Mucosa of rectum (tissue), 2 donors: Measurements from ENCODE around the gene ATN1.

Experiments
- H3K27ac ChIP-seq, 2 donors: one replicate each; pipeline ENCODE4 v1.7.0; 2013; ENCODE audit warnings: inconsistent platforms in 2 of 2, low read depth in 2 of 2, low read length in 2 of 2
- H3K27me3 ChIP-seq, 2 donors: one replicate each; pipeline ENCODE4 v1.7.0; 2013; ENCODE audit warnings: low read length in 2 of 2; ENCODE audit not compliant: control insufficient read depth in 2 of 2, insufficient read depth in 2 of 2
- H3K36me3 ChIP-seq, 2 donors: one replicate each; pipeline ENCODE4 v1.7.0; 2013; ENCODE audit warnings: low read length in 2 of 2; ENCODE audit not compliant: control insufficient read depth in 2 of 2, insufficient read depth in 2 of 2
- H3K4me1 ChIP-seq, 2 donors: one replicate each; pipeline ENCODE4 v1.7.0; 2013; ENCODE audit warnings: low read length in 2 of 2, mild to moderate bottlenecking in 1 of 2; ENCODE audit not compliant: control insufficient read depth in 2 of 2, insufficient read depth in 2 of 2
- H3K4me3 ChIP-seq, 2 donors: one replicate each; pipeline ENCODE4 v1.7.0; 2013; ENCODE audit warnings: low read length in 2 of 2
- H3K9ac ChIP-seq, 2 donors: one replicate each; pipeline ENCODE4 v1.7.0; 2013; ENCODE audit warnings: low read length in 2 of 2, low read depth in 1 of 2, mild to moderate bottlenecking in 1 of 2
- H3K9me3 ChIP-seq, 2 donors: one replicate each; pipeline ENCODE4 v1.7.0; 2013; ENCODE audit warnings: low read length in 2 of 2; ENCODE audit not compliant: control insufficient read depth in 2 of 2
- donor health status: healthy.
- donor health status: Normal muscosa, but diverticular disease.

Gene ATN1

DNA sequence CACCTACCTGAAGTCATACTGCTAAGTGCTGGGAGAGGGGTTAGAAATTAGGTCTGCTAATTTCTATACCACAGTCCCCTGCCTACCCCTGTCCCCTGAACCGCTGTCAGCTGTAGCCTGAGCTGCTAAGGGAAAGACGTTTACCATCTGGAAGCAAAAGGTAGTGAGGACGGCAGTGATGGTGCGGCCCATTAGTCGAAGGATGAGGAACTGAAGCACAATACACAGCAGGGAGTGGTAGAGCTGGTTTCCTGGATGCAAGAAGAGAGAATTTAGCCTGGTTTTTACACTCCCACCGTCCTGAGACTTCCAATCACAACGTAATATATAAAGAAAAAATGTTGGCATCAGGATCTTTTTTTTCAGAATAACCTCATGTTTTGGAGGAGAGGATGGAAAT is 54.8 kb downstream of the ATN1 start:
- H3K36me3 ChIP-seq, result peaks cover 37 to 57% of the 10 kb centered on the region in 2 donors
- H3K4me3 ChIP-seq, result no peak overlapping the region
- H3K9me3 ChIP-seq, result no peaks in the 10 kb centered on the region
- no peaks in the 10 kb centered on the region for H3K27me3 ChIP-seq
- H3K27ac ChIP-seq, result no peak overlapping the region
- H3K4me1 ChIP-seq, result peaks cover 0 to 6% of the 10 kb centered on the region in 2 donors
- H3K9ac ChIP-seq, result no peak overlapping the region

GRCh38 chr12:6987956-6988553 is 60.3 kb downstream of the ATN1 start:
- no peaks in the 10 kb centered on the region for H3K9me3 ChIP-seq
- H3K4me1 ChIP-seq, result peaks cover 5 to 10% of the 10 kb centered on the region in 2 donors
- H3K36me3 ChIP-seq, result peaks cover 8 to 19% of the 10 kb centered on the region in 2 donors
- H3K27me3 ChIP-seq, result no peaks in the 10 kb centered on the region
- H3K9ac ChIP-seq, result peak overlapping the region in 1 of 2 donors; percentile 56
- peak overlapping the region in 1 of 2 donors; percentile 20 for H3K4me3 ChIP-seq
- peak overlapping the region; percentile 17 to 32 for H3K27ac ChIP-seq
